ENCODE data around the gene USB1. TPM values are rescaled to one million over a fixed set of nuclear protein-coding genes. Genes with fewer than 3 reads are reported as not detected.

The USB1 gene
- total RNA-seq, 4 donors from 2014 or later: 18.8 to 42.5 (median 33.4) TPM

GRCh38 chr16:58040945-58041627, 39.9 kb downstream of the USB1 start:
- ATAC-seq (ENCODE audit: low FRiP score) (no peak), DNase-seq (ENCODE audit: low spot score) (no peak)
- no peak for TF ChIP-seq CTCF (IDR thresholded peaks at IDR 0.05)

- ATAC-seq (ENCODE audit: low FRiP score): no peak
- no peak for TF ChIP-seq CTCF (IDR thresholded peaks at IDR 0.05)
- DNase-seq (ENCODE audit: low spot score): no peak
Observed at GRCh38 chr16:58041628-58041955, 40.4 kb downstream of the USB1 start.

GRCh38 chr16:58042001-58042885, 41.0 kb downstream of the USB1 start:
- ATAC-seq (ENCODE audit: low FRiP score) (no peak), DNase-seq (ENCODE audit: low spot score) (no peak)
- TF ChIP-seq CTCF (IDR thresholded peaks at IDR 0.05): no peak

- ATAC-seq (ENCODE audit: low FRiP score): no peak
- no peak for TF ChIP-seq CTCF (IDR thresholded peaks at IDR 0.05)
- no peak for DNase-seq (ENCODE audit: low spot score)
Observed at GRCh38 chr16:58042886-58043515, 41.8 kb downstream of the USB1 start.

GRCh38 chr16:58043571-58044155, 42.5 kb downstream of the USB1 start:
- ATAC-seq (ENCODE audit: low FRiP score) (no peak), DNase-seq (ENCODE audit: low spot score) (no peak)
- no peak for TF ChIP-seq CTCF (IDR thresholded peaks at IDR 0.05)

- DNase-seq (ENCODE audit: low spot score): no peak
- no peak for TF ChIP-seq CTCF (IDR thresholded peaks at IDR 0.05)
- ATAC-seq (ENCODE audit: low FRiP score): no peak
Observed at GRCh38 chr16:58044266-58045019, 43.2 kb downstream of the USB1 start.

All from omental fat pad (tissue), 4 donors.